HepG2 (cell line): ENCODE results near the gene RRBP1. TPM values are rescaled to one million over a fixed set of nuclear protein-coding genes. Genes with fewer than 3 reads are reported as not detected.
A peak's percentile ranks its signal among the peaks of the same experiment; 100 is the strongest.

Source experiments
- ATAC-seq: fragments of 200-7000 bp; cut with Tn5 transposase; 3 replicates; pipeline ENCODE4 v1.9.1; 2020; ENCODE audit warnings: mild to moderate bottlenecking, moderate library complexity
- BruUV-seq: library from RNA; stranded (reverse); fragments of 400-500 nt; replicated peaks from 2 replicates; lab custom pipeline; 2021; lab: Mats Ljungman, UMichigan
- CTCF ChIA-PET: fragments of 300-600 bp; formaldehyde crosslinking; extraction: SDS; loops from one replicate; lab custom pipeline; 2021; ENCODE audit warnings: low total read pairs, inconsistent platforms, low intra/inter-chr PET ratio; lab: Yijun Ruan, JAX
- POLR2A ChIA-PET: fragments of 350-600 bp; sonication (Branson Sonifier 250); formaldehyde crosslinking; loops from one replicate; lab custom pipeline; 2020; ENCODE audit warnings: antibody characterized with exemption, inconsistent platforms; lab: Yijun Ruan, JAX
- DNase-seq: peaks from one replicate; pipeline ENCODE4 v3.0.0-alpha.2; 2015; ENCODE audit warnings: low spot score
- FAIRE-seq: peaks from 3 replicates; lab custom pipeline; 2011; peaks lifted over from hg19 to GRCh38; lab: Jason Lieb, UNC
- H2AFZ ChIP-seq: one replicate; pipeline ENCODE4 v1.6.1; 2011; ENCODE audit warnings: low read length, inconsistent platforms
- H3K27ac ChIP-seq: fragments of 300-600 bp; 3 replicates; pipeline ENCODE4 v1.8.0; 2011; ENCODE audit warnings: mixed run types, mild to moderate bottlenecking, mixed read lengths, low read length, inconsistent platforms; ENCODE audit not compliant: insufficient read depth; ENCODE audit errors: extremely low read length
- H3K27me3 ChIP-seq, 2 experiments: fragments of 200-600 bp in 1 of 2; 2 replicates in 1 of 2; 3 replicates in 1 of 2; pipeline versions ENCODE4 v1.6.0 to v1.8.0; 2011; ENCODE audit warnings: low read length in 2 of 2, mild to moderate bottlenecking in 2 of 2, moderate library complexity in 2 of 2, inconsistent platforms in 1 of 2; ENCODE audit not compliant: insufficient read depth in 2 of 2, control insufficient read depth in 1 of 2
- H3K36me3 ChIP-seq, 2 experiments: fragments of 200-600 bp in 1 of 2; replicated peaks in 1 of 2; 2 replicates in 1 of 2; 3 replicates in 1 of 2; pipeline versions ENCODE4 v1.5.1 to v1.8.0; 2011; ENCODE audit warnings: low read length in 2 of 2, inconsistent platforms in 1 of 2; ENCODE audit not compliant: insufficient read depth in 2 of 2, control insufficient read depth in 1 of 2
- H3K4me1 ChIP-seq: 2 replicates; pipeline ENCODE4 v1.5.1; 2012; ENCODE audit warnings: low read length, inconsistent platforms; ENCODE audit not compliant: insufficient read depth
- H3K4me2 ChIP-seq: 2 replicates; pipeline ENCODE4 v1.6.0; 2011; ENCODE audit warnings: low read depth, low read length, inconsistent platforms
- H3K4me3 ChIP-seq, 3 experiments: fragments of 200-600 bp in 1 of 3; sonication (generic), shearing (Covaris generic) in 1 of 3; replicated peaks in 1 of 3; 2 replicates each; pipeline ENCODE4 v1.5.1; 2011 to 2016; ENCODE audit warnings: low read length in 3 of 3, inconsistent platforms in 2 of 3, low read depth in 2 of 3, mild to moderate bottlenecking in 2 of 3, control low read depth in 1 of 3, mixed read lengths in 1 of 3; ENCODE audit not compliant: insufficient read depth in 1 of 3
- H3K79me2 ChIP-seq: one replicate; pipeline ENCODE4 v1.6.1; 2011; ENCODE audit warnings: low read length, inconsistent platforms; ENCODE audit not compliant: insufficient read depth
- H3K9ac ChIP-seq: 2 replicates; pipeline ENCODE4 v1.6.0; 2011; ENCODE audit warnings: mild to moderate bottlenecking, low read depth, low read length, inconsistent platforms; ENCODE audit not compliant: insufficient read depth
- H3K9me3 ChIP-seq: 2 replicates; pipeline ENCODE4 v1.5.1; 2012; ENCODE audit warnings: mild to moderate bottlenecking, low read length
- H4K20me1 ChIP-seq: 2 replicates; pipeline ENCODE4 v1.6.0; 2011; ENCODE audit warnings: inconsistent platforms, mild to moderate bottlenecking, low read length, moderate library complexity; ENCODE audit not compliant: insufficient read depth
- AGO2 ChIP-seq: fragments of 200-400 bp; formaldehyde crosslinking; optimal IDR thresholded peaks from 2 replicates; pipeline ENCODE3; 2017; ENCODE audit warnings: mild to moderate bottlenecking, low read depth, low read length, moderate library complexity
- CTCF ChIP-seq: sonication (generic); formaldehyde crosslinking; IDR thresholded peaks from 2 replicates; pipeline ENCODE4 v1.5.0; 2020; ENCODE audit warnings: mild to moderate bottlenecking, missing genetic modification reagents, moderate library complexity
- GABPA ChIP-seq, 2 experiments: IDR thresholded peaks; 2 replicates each; pipeline ENCODE4 v1.6.1; 2011 to 2016; ENCODE audit warnings: low read depth in 2 of 2, low read length in 1 of 2, missing biosample characterization in 1 of 2, missing genetic modification characterization in 1 of 2
- PAF1 ChIP-seq: IDR thresholded peaks from 2 replicates; pipeline ENCODE4 v1.6.1; 2016; ENCODE audit warnings: missing genetic modification reagents, missing compliant biosample characterization
- POLR2A ChIP-seq, 2 experiments: IDR thresholded peaks; 2 replicates each; pipeline ENCODE4 v1.6.1; 2011; ENCODE audit warnings: low read depth in 2 of 2, low read length in 2 of 2, mild to moderate bottlenecking in 1 of 2, moderate library complexity in 1 of 2; ENCODE audit not compliant: insufficient read depth in 1 of 2
- RBM22 ChIP-seq: fragments of 200-400 bp; formaldehyde crosslinking; optimal IDR thresholded peaks from 2 replicates; pipeline ENCODE3; 2017; ENCODE audit warnings: mild to moderate bottlenecking, low read length, moderate library complexity
- ZFP91 ChIP-seq: sonication (generic); formaldehyde crosslinking; IDR thresholded peaks from 2 replicates; pipeline ENCODE4 v1.9.0; 2022; ENCODE audit warnings: missing genetic modification reagents, mild to moderate bottlenecking, borderline replicate concordance
- ZNF274 ChIP-seq: sonication (generic); formaldehyde crosslinking; IDR thresholded peaks from 2 replicates; pipeline ENCODE4 v1.5.1; 2020; ENCODE audit warnings: mild to moderate bottlenecking, missing genetic modification reagents
- ZNF501 ChIP-seq: sonication (generic); formaldehyde crosslinking; IDR thresholded peaks from 2 replicates; pipeline ENCODE4 v1.5.1; 2020; ENCODE audit warnings: mild to moderate bottlenecking, moderate library complexity, missing genetic modification reagents
- ZNF616 ChIP-seq: sonication (generic); formaldehyde crosslinking; IDR thresholded peaks from 2 replicates; pipeline ENCODE4 v1.5.0; 2020; ENCODE audit warnings: low read depth, mild to moderate bottlenecking, missing genetic modification reagents
- ZNF687 ChIP-seq: sonication (generic); formaldehyde crosslinking; IDR thresholded peaks from 2 replicates; pipeline ENCODE4 v1.5.1; 2020; ENCODE audit warnings: mild to moderate bottlenecking, missing genetic modification reagents, moderate library complexity
- WGBS: methylation state at CpG from one replicate; pipeline ENCODE4 v1.1.6; 2017; ENCODE audit warnings: low lambda C conversion rate; 5-methylcytosine and 5-hydroxymethylcytosine counted together
- in situ Hi-C: cut with HindIII; loops from 2 replicates; pipeline ENCODE4 v1.10.0; 2017; ENCODE audit warnings: low pct_unique_long_range_greater_than_20kb; ENCODE audit not compliant: extremely low pct_ligation_motif_present
- intact Hi-C: fragments of 100-400 bp; cut with micrococcal nuclease; formaldehyde crosslinking; loops from one replicate; pipeline ENCODE4 v1.10.0; 2022; ENCODE audit not compliant: unreplicated experiment
- polyA plus RNA-seq, 8 experiments: library from polyadenylated mRNA; depleted of rRNA in 3 of 8; stranded (reverse) in 7 of 8; unstranded in 1 of 8; fragments of >200 nt; fragmentation: Illumina TruSeq in 4 of 8; extraction: Trizol in 4 of 8; gene quantifications; 2 replicates each; pipeline versions ENCODE4 v1.2.1 to v1.2.3, GENCODE V29; 2011 to 2016; ENCODE audit warnings: low read depth in 4 of 8, missing spikeins in 1 of 8, mixed read lengths in 1 of 8; ENCODE audit not compliant: insufficient read depth in 1 of 8
- total RNA-seq, 5 experiments: library from RNA; depleted of rRNA; stranded (reverse); fragments of >200 nt; fragmentation: Illumina TruSeq; extraction: Trizol; gene quantifications; 2 replicates each; pipeline ENCODE4 v1.2.3, GENCODE V29; 2016; ENCODE audit warnings: low read depth in 1 of 5

Gene RRBP1
- total and polyA plus RNA-seq, 2 of the 13 experiments (the other 11 are each of a cell fraction or from before 2014, with no cell fraction given): 150 to 222 TPM

- in situ Hi-C loops: no loop called here
- no TSS peak for BruUV-seq
- WGBS: 98% methylated on average over 9 of the region's 9 CpGs
These were observed 59.1 kb downstream of the RRBP1 start for GRCh38 chr20:17622851-17623508.

More at GRCh38 chr20:17622851-17623508, 59.1 kb downstream of the RRBP1 start:
- POLR2A ChIA-PET: interaction anchor here (1.0 kb wide), 1 partner anchor 9 kb away, joined by 3 read pairs; no protein-coding TSS in a partner anchor
- no peaks in the 10 kb centered on the region for H3K79me2 ChIP-seq
- H3K27ac ChIP-seq: no peak overlapping the region
- peaks cover 24% of the 10 kb centered on the region; the same call in 1 of the 2 replicates for H4K20me1 ChIP-seq
- FAIRE-seq (no peak), DNase-seq (no peak), ATAC-seq (no peak)
- H3K36me3 ChIP-seq: peaks cover 97 to 98% of the 10 kb centered on the region in 2 experiments
- no peaks in the 10 kb centered on the region for H3K4me1 ChIP-seq
- no peak overlapping the region for H2AFZ ChIP-seq
- TF ChIP-seq CTCF (CRISPR knock-in tag): 0 out of 2 replicates have a peak, but pooled peaks have one; percentile 2
- TF ChIP-seq ZNF274 (CRISPR knock-in tag): 0 out of 2 replicates have a peak, but pooled peaks have one; percentile 45
- TF ChIP-seq ZNF616: no peak
- peak; percentile 89 for TF ChIP-seq RBM22
- peak; percentile 35; the same call in 1 of the 2 replicates for TF ChIP-seq ZNF687 (CRISPR knock-in tag)
- TF ChIP-seq POLR2A (IDR thresholded peaks at IDR 0.05; ENCODE audit: insufficient read depth in 1 of 2, low read depth in 2 of 2, low read length in 2 of 2): peak in 1 of 2 experiments; percentile 19; a peak in 1 of 4 replicates
- no peak for TF ChIP-seq GABPA (IDR thresholded peaks at IDR 0.05; ENCODE audit: low read depth, low read length)
- no peak for TF ChIP-seq GABPA (CRISPR knock-in tag; IDR thresholded peaks at IDR 0.05; ENCODE audit: low read depth)
- TF ChIP-seq AGO2: peak; percentile 16
- no peak for TF ChIP-seq ZNF501 (CRISPR knock-in tag)
- TF ChIP-seq ZFP91: 0 out of 2 replicates have a peak, but pooled peaks have one; percentile 4
- 0 out of 2 replicates have a peak, but pooled peaks have one; percentile 38 for TF ChIP-seq PAF1 (CRISPR knock-in tag)
- H3K4me3 ChIP-seq: no peak overlapping the region
- intact Hi-C loops: no loop called here
- no peak overlapping the region for H3K4me2 ChIP-seq
- no peaks in the 10 kb centered on the region for H3K9me3 ChIP-seq
- CTCF ChIA-PET: no interaction called here
- no peak overlapping the region for H3K9ac ChIP-seq
- H3K27me3 ChIP-seq: no peaks in the 10 kb centered on the region
